ENCODE results near the gene PARD3B. TPM values are rescaled to one million over a fixed set of nuclear protein-coding genes. Genes with fewer than 3 reads are reported as not detected.

PARD3B gene
- total RNA-seq, 4 donors from 2014 or later: 27.8 to 39.3 (median 33.7) TPM

DNA sequence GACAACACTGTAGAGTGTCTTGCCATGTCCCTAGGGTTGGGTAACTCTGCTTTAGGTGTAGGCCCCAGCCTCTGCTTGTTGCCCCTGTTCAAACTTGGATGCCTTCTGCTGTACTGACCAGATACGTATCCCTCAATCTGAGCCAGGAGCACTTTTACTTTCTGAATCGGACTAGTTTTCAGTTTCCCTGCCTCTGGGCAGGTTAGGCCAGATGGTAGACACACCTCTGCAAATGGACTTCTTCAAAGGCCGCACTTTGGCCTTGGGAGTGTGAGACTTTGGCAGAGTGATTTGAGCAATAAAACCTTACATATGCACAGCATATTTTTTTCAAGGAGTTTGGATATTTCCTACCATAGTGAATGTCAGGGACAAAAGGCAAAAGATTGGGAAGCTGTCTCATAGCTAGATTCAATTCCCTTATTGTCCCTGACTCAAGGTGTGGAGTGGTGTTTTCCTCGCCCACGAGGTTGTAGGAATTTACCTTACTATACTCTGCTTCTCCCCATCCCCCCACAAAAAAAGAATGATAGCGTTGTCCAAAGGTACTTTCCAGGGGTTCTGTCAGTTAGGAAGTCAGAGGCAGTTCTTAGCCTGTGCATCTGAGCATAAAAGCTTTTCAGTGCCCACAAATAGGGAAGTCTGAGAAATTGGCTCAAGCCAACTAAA is 15.3 kb upstream of the PARD3B start:
- ATAC-seq (ENCODE audit: low FRiP score) (no peak), DNase-seq (ENCODE audit: low spot score) (no peak)
- TF ChIP-seq, protein P1, sequence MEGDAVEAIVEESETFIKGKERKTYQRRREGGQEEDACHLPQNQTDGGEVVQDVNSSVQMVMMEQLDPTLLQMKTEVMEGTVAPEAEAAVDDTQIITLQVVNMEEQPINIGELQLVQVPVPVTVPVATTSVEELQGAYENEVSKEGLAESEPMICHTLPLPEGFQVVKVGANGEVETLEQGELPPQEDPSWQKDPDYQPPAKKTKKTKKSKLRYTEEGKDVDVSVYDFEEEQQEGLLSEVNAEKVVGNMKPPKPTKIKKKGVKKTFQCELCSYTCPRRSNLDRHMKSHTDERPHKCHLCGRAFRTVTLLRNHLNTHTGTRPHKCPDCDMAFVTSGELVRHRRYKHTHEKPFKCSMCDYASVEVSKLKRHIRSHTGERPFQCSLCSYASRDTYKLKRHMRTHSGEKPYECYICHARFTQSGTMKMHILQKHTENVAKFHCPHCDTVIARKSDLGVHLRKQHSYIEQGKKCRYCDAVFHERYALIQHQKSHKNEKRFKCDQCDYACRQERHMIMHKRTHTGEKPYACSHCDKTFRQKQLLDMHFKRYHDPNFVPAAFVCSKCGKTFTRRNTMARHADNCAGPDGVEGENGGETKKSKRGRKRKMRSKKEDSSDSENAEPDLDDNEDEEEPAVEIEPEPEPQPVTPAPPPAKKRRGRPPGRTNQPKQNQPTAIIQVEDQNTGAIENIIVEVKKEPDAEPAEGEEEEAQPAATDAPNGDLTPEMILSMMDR (IDR thresholded peaks at IDR 0.05): no peak

GRCh38 chr2:204530464-204530805 is 14.8 kb upstream of the PARD3B start:
- DNase-seq (ENCODE audit: low spot score) (no peak), ATAC-seq (ENCODE audit: low FRiP score) (no peak)
- TF ChIP-seq, protein P1 (IDR thresholded peaks at IDR 0.05): no peak

GRCh38 chr2:204533629-204534370 is 11.5 kb upstream of the PARD3B start:
- DNase-seq (ENCODE audit: low spot score) (no peak), ATAC-seq (ENCODE audit: low FRiP score) (no peak)
- TF ChIP-seq, protein P1 (IDR thresholded peaks at IDR 0.05): no peak

DNA sequence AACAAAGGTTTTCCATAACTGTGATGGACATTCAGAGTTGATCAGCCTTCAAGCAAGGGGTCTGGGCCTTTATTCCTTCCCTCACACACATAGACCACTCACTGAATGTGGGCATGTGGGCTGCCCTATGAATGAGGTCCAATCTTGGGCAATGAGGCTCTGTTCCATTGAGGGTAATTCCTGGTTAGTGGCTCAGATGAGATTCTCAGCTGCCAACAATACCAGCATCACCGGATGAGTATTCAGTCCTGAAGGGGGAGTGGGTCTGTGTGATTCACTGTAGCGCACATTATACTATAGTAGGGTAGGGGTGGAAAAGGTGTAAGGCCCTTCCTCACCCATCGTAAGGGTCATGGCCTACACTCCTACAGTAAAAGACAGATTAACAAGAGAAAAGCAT is 9.9 kb upstream of the PARD3B start:
- ATAC-seq (ENCODE audit: low FRiP score) (no peak), DNase-seq (ENCODE audit: low spot score) (no peak)
- TF ChIP-seq, protein P1 (IDR thresholded peaks at IDR 0.05): no peak

DNA sequence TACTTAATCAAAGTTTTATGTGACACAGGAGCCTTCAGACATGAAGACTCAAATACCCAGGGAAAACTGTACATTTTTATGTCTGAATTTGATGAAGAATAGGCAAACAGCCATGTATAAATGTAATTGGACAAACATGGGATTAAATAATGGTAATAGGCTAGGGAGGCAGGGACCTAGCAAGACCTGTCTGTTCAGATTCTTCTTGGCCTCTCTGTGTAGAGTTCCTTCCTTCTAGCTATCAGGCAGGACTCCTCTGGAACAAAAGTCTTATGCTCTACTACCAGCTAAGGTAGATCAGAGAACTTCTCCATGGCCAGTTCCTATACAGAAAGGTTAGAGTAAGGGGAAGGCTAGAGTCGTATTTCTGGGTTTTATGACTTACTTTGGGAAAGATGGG is 9.5 kb upstream of the PARD3B start:
- TF ChIP-seq, protein P1 (IDR thresholded peaks at IDR 0.05): no peak
- DNase-seq (ENCODE audit: low spot score): no peak
- no peak for ATAC-seq (ENCODE audit: low FRiP score)

- TF ChIP-seq, protein P1 (IDR thresholded peaks at IDR 0.05): no peak
- DNase-seq (ENCODE audit: low spot score) (no peak), ATAC-seq (ENCODE audit: low FRiP score) (peak; percentile 86)
Observed at GRCh38 chr2:204538182-204539018, 6.9 kb upstream of the PARD3B start.

All from omental fat pad (tissue), 4 donors.